ENCODE data around the gene FGF14. TPM values are rescaled to one million over a fixed set of nuclear protein-coding genes. Genes with fewer than 3 reads are reported as not detected.

FGF14 gene
- total RNA-seq, 1 experiment from 2014 or later, result 0.22 TPM

- H3K36me3 Mint-ChIP-seq (ENCODE audit: insufficient read depth in 1 of 3, low read depth in 3 of 3), result no peaks in the 10 kb centered on the region
- no peak overlapping the region for H4K8ac ChIP-seq (replicated peaks; ENCODE audit: insufficient read length, low read depth, low read length)
- no peaks in the 10 kb centered on the region for H3K27me3 Mint-ChIP-seq (ENCODE audit: low read depth)
Observed at GRCh38 chr13:102373221-102373620, 28.6 kb downstream of the FGF14 start.

More at GRCh38 chr13:102373221-102373620, 28.6 kb downstream of the FGF14 start:
- no peak overlapping the region for H2BK120ac ChIP-seq (ENCODE audit: low read depth, low read length, poor library complexity, severe bottlenecking)
- H4K91ac ChIP-seq (ENCODE audit: insufficient read length, low read depth, low read length), result no peak overlapping the region
- H2BK12ac ChIP-seq (ENCODE audit: insufficient read length, low read depth, low read length), result no peak overlapping the region
- no peak overlapping the region for H2BK15ac ChIP-seq (ENCODE audit: low read depth, low read length)
- Mint-ChIP-seq H3K4me3 (no peak overlapping the region), H3K4me1 (no peaks in the 10 kb centered on the region), H3K27ac (no peak overlapping the region), H3K9me3 (no peaks in the 10 kb centered on the region)
- TF ChIP-seq CTCF (conservative IDR thresholded peaks at IDR 0.05), result no peak
- H3K9ac ChIP-seq (ENCODE audit: extremely low read depth, insufficient read length, low read length), result no peak overlapping the region
- H3K27me3 ChIP-seq (ENCODE audit: insufficient read depth, low read length), result no peaks in the 10 kb centered on the region
- H3K23ac ChIP-seq (ENCODE audit: insufficient read length, low read depth, low read length), result no peak overlapping the region
- no peaks in the 10 kb centered on the region for H3K79me1 ChIP-seq (ENCODE audit: insufficient read depth, low read depth, low read length, poor library complexity, severe bottlenecking)
- H2AFZ ChIP-seq (ENCODE audit: low read length), result no peak overlapping the region
- no peak overlapping the region for H4K5ac ChIP-seq (ENCODE audit: insufficient read length, low read depth, low read length)
- no peaks in the 10 kb centered on the region for H3K9me3 ChIP-seq (ENCODE audit: control insufficient read depth, low read depth, low read length)
- H3K14ac ChIP-seq (ENCODE audit: insufficient read depth, low read length), result no peak overlapping the region
- DNase-seq, result no peak
- H3K23me2 ChIP-seq (ENCODE audit: insufficient read length, low read depth, low read length, poor library complexity, severe bottlenecking), result no peaks in the 10 kb centered on the region
- H3K4ac ChIP-seq (ENCODE audit: low read depth, low read length), result no peak overlapping the region
- H2BK20ac ChIP-seq (ENCODE audit: low read depth, low read length, poor library complexity, severe bottlenecking), result no peak overlapping the region
- H3K27ac ChIP-seq (ENCODE audit: insufficient read length, low read depth, low read length), result no peak overlapping the region
- no peak overlapping the region for H3K56ac ChIP-seq (ENCODE audit: insufficient read length, low read depth, low read length)
- no peak overlapping the region for H3K18ac ChIP-seq (ENCODE audit: insufficient read length, low read depth, low read length)
- H2AK5ac ChIP-seq (ENCODE audit: insufficient read length, low read length), result no peak overlapping the region
- no peak overlapping the region for H3K4me2 ChIP-seq (ENCODE audit: insufficient read depth, insufficient read length, low read length)
- no peaks in the 10 kb centered on the region for H4K20me1 ChIP-seq (ENCODE audit: control insufficient read depth, insufficient read depth, insufficient read length)
- H3T11ph ChIP-seq (ENCODE audit: low read length), result no peak overlapping the region
- no peak overlapping the region for H2BK5ac ChIP-seq (ENCODE audit: insufficient read length, low read length)
- no peaks in the 10 kb centered on the region for H3K79me2 ChIP-seq (ENCODE audit: insufficient read depth, low read length)
- H3K4me1 ChIP-seq (ENCODE audit: insufficient read depth, low read length), result no peaks in the 10 kb centered on the region

All from H9 (cell line).